GM06990 (cell line): ENCODE data around the gene RGSL1.

Experiments used
- DNase-seq: peaks from one replicate; pipeline ENCODE4 v3.0.0-alpha.2; 2011; ENCODE audit not compliant: insufficient read length; ENCODE audit errors: extremely low read depth
- H3K27me3 ChIP-seq: replicated peaks from 2 replicates; pipeline ENCODE4 v1.6.0; 2011; ENCODE audit warnings: low read length; ENCODE audit not compliant: control insufficient read depth, insufficient read depth
- H3K36me3 ChIP-seq: 2 replicates; pipeline ENCODE4 v1.5.1; 2011; ENCODE audit warnings: low read length; ENCODE audit not compliant: control insufficient read depth, insufficient read depth
- H3K4me3 ChIP-seq: replicated peaks from 2 replicates; pipeline ENCODE4 v1.5.1; 2011; ENCODE audit warnings: low read depth, mild to moderate bottlenecking, control low read depth, low read length
- TF ChIP-seq, protein P1 (sequence below): IDR thresholded peaks from 2 replicates; pipeline ENCODE4 v1.5.1; 2011; ENCODE audit warnings: low read length, control low read depth, mild to moderate bottlenecking, inconsistent platforms; ENCODE audit not compliant: insufficient read depth, poor library complexity, severe bottlenecking

Gene RGSL1

DNA sequence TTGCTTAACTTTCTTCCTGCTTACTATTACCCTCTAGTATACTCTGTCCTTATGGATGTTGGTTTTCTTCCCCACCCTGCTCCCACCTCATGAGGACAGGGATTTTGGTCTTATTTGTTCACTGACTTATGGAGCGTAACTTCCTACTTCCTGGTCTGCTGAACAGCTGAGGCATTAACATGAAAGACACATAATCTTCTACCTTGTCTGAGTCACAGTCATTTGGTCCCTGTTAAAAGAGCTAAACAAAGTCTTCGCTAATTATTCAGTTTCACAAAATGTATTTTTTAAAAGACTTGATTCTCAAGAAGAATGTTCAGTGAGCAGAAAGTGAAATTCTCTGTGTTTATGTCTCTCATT, 120.6 kb downstream of the RGSL1 start:
- no peak for DNase-seq
- TF ChIP-seq, protein P1, sequence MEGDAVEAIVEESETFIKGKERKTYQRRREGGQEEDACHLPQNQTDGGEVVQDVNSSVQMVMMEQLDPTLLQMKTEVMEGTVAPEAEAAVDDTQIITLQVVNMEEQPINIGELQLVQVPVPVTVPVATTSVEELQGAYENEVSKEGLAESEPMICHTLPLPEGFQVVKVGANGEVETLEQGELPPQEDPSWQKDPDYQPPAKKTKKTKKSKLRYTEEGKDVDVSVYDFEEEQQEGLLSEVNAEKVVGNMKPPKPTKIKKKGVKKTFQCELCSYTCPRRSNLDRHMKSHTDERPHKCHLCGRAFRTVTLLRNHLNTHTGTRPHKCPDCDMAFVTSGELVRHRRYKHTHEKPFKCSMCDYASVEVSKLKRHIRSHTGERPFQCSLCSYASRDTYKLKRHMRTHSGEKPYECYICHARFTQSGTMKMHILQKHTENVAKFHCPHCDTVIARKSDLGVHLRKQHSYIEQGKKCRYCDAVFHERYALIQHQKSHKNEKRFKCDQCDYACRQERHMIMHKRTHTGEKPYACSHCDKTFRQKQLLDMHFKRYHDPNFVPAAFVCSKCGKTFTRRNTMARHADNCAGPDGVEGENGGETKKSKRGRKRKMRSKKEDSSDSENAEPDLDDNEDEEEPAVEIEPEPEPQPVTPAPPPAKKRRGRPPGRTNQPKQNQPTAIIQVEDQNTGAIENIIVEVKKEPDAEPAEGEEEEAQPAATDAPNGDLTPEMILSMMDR: no peak
- H3K4me3 ChIP-seq: no peak overlapping the region
- no peaks in the 10 kb centered on the region for H3K27me3 ChIP-seq
- H3K36me3 ChIP-seq: no peaks in the 10 kb centered on the region; the same call in 1 of the 2 replicates

DNA sequence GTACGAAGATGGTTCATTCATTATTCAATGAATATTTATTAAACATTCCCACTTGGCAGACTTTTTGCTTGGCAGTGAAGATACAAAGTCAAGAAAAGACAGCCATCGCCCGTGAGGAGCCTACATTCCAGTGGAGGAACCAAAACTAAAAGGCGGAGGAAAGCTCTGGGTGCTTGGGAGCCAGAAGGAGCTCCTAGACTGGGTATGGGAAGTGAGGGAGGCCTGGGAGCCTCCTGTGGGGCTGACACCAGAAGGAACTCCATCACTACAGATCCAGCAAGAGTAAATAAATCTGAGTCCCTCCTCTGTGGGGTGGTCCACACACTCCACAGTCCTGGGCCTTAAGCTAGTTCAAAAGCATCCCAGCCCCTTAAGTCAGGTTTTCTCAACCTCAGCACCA, 124.2 kb downstream of the RGSL1 start:
- no peaks in the 10 kb centered on the region; the same call in 1 of the 2 replicates for H3K36me3 ChIP-seq
- H3K27me3 ChIP-seq: no peaks in the 10 kb centered on the region
- TF ChIP-seq, protein P1: no peak
- DNase-seq: no peak
- H3K4me3 ChIP-seq: no peak overlapping the region

DNA sequence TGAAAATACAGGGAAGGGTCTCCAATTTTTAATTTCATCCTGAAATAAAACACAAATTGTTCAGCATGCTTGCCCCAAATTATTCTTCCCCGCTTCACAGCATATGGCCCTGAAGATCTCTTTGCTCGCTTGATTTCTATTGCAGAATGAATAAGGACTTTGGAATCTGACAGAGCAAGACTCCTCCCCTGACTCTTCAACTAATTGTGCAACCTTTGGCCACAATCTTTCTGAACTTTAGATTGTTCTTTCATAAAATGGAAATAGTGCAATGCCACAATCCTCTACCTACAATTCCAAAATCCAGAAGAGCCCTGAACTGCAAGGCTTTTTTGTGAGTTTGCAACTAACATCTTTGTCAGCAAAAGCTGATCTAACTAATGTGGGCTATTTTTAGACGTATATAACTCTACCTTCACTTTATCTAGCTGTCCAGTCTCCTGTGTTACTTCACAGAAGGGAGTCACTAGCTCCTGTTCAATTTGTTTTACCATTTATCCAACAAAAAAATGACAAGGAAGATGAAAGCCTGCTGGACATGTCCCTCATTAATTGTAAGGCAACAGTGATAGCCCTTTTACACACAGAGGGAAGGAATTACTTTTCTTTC, 125.7 kb downstream of the RGSL1 start:
- no peak overlapping the region for H3K4me3 ChIP-seq
- TF ChIP-seq, protein P1: no peak
- DNase-seq: no peak
- H3K36me3 ChIP-seq: peaks cover 4% of the 10 kb centered on the region
- H3K27me3 ChIP-seq: no peaks in the 10 kb centered on the region

DNA sequence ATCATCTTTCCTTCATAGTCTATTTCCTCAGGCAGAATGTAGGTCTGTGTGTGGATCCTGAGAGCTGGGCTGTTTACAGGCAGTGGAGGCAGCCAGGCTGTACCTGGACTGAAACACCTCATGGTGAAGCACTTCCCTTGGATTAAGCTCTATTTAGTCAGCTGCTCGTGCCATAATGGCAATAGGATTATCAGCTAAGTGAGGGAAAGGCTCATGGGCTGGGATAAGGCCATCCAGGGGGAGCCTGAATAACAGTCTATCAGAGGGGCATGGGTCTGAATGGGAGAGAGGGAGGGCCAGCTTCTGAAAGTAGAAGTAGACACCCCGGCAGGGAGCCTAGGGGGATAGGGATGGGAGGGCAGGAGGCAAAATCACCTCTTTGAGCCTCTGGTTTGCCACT, 130.8 kb downstream of the RGSL1 start:
- Histone ChIP-seq H3K27me3 (no peaks in the 10 kb centered on the region), H3K36me3 (peaks cover 10% of the 10 kb centered on the region), H3K4me3 (no peak overlapping the region)
- DNase-seq: no peak
- TF ChIP-seq, protein P1: no peak

DNA sequence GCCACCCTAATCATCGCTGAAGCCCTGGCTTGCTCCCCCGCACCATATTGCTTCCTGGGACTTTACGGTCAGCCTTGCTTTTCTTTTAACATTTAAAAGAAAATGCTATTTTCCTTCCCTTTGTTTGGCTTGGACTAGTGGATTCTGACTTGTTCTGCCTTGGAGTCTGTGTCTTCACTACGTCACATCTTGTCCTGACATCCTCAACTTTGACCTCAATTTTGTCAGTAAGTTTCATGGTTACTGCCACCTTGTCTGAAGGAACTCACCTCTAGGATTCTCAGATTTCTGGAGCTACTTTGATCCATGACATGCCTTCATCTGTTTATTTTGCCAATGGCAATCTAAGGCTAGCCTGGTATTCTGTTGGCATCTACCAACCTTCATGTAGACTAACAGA, 134.8 kb downstream of the RGSL1 start:
- TF ChIP-seq, protein P1: no peak
- Histone ChIP-seq H3K27me3 (no peaks in the 10 kb centered on the region), H3K4me3 (no peak overlapping the region)

DNA sequence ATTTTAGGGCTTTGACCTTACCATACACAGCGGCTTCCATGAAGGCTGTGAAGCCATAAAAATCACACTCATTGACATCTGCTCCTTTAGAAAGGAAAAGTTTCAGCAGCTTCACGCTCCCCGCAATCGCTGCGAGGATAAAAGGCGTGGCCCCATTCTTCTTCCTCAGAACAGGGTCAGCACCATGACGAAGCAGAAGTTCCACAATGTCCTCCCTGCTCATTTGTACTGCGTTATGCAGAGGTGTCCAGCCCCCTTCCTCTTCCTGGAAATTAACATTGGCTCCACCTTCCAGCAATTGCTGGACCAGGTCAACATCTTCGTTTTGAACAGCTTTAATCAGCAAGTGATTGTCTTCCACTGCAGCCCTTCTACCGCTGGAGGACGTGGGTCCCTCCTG, 136.4 kb downstream of the RGSL1 start:
- Histone ChIP-seq H3K36me3 (peaks cover 4% of the 10 kb centered on the region), H3K4me3 (no peak overlapping the region), H3K27me3 (no peaks in the 10 kb centered on the region)
- TF ChIP-seq, protein P1: no peak
- no peak for DNase-seq

More for the DNA sequence above, 134.8 kb downstream of the RGSL1 start:
- no peak for DNase-seq
- peaks cover 6% of the 10 kb centered on the region for H3K36me3 ChIP-seq
